Measurements from ENCODE around the gene RETREG2. TPM values are rescaled to one million over a fixed set of nuclear protein-coding genes. Genes with fewer than 3 reads are reported as not detected.

Gene RETREG2
- total and polyA plus RNA-seq, 2 donors from 2014 or later: 106 to 112 TPM

GRCh38 chr2:219175928-219176817 is 1.9 kb upstream of the RETREG2 start:
- Histone ChIP-seq H3K36me3 (ENCODE audit: control insufficient read depth in 2 of 3, insufficient read depth in 3 of 3, low read length in 3 of 3) (peaks cover 7 to 48% (median 29%) of the 10 kb centered on the region in 3 donors), H3K4me3 (ENCODE audit: low read length in 3 of 3) (peak overlapping the region; percentile 84 to 95 (median 86)), H3K9ac (ENCODE audit: low read length in 3 of 3) (peak overlapping the region; percentile 50 to 98 (median 72)), H3K9me3 (ENCODE audit: control insufficient read depth in 2 of 3, insufficient read depth in 1 of 3, low read length in 3 of 3) (no peaks in the 10 kb centered on the region), H3K27ac (ENCODE audit: low read depth in 2 of 2, low read length in 2 of 2) (peak overlapping the region; percentile 97 to 100), H3K27me3 (ENCODE audit: control insufficient read depth, insufficient read depth, low read length) (no peaks in the 10 kb centered on the region), H3K4me1 (ENCODE audit: control insufficient read depth in 2 of 3, insufficient read depth in 2 of 3, low read depth in 1 of 3, low read length in 3 of 3) (peaks cover 5 to 42% (median 37%) of the 10 kb centered on the region in 3 donors)
- peak in 4 of 5 donors; percentile 57 to 92 (median 66) for DNase-seq
- TF ChIP-seq CTCF (IDR thresholded peaks at IDR 0.05; ENCODE audit: borderline replicate concordance, extremely low read depth, insufficient read depth): no peak
- no peak for FAIRE-seq
- intact Hi-C loops (cut with DNase I): no loop called here

GRCh38 chr2:219176818-219177551 is 1.1 kb upstream of the RETREG2 start, which contains the start of gene CNPPD1:
Gene CNPPD1 (minus strand): TSS chr2:219176925. CDS start chr2:219176828, 97 bp downstream.
- Histone ChIP-seq H3K4me1 (ENCODE audit: control insufficient read depth in 2 of 3, insufficient read depth in 2 of 3, low read depth in 1 of 3, low read length in 3 of 3) (peaks cover 5 to 37% (median 31%) of the 10 kb centered on the region in 3 donors), H3K36me3 (ENCODE audit: control insufficient read depth in 2 of 3, insufficient read depth in 3 of 3, low read length in 3 of 3) (peaks cover 10 to 54% (median 36%) of the 10 kb centered on the region in 3 donors), H3K4me3 (ENCODE audit: low read length in 3 of 3) (peak within 1 kb of the TSS; percentile 84 to 95 (median 86)), H3K9ac (ENCODE audit: low read length in 3 of 3) (peak within 1 kb of the TSS; percentile 78 to 98 (median 78)), H3K27me3 (ENCODE audit: control insufficient read depth, insufficient read depth, low read length) (no peaks in the 10 kb centered on the region), H3K27ac (ENCODE audit: low read depth in 2 of 2, low read length in 2 of 2) (peak within 1 kb of the TSS; percentile 97 to 100), H3K9me3 (ENCODE audit: control insufficient read depth in 2 of 3, insufficient read depth in 1 of 3, low read length in 3 of 3) (no peaks in the 10 kb centered on the region)
- FAIRE-seq (no peak), DNase-seq (peak; percentile 83 to 97 (median 91))
- TF ChIP-seq CTCF (IDR thresholded peaks at IDR 0.05; ENCODE audit: borderline replicate concordance, extremely low read depth, insufficient read depth): no peak
- intact Hi-C loops (cut with DNase I): no loop called here

- H3K36me3 ChIP-seq (ENCODE audit: control insufficient read depth in 2 of 3, insufficient read depth in 3 of 3, low read length in 3 of 3): peaks cover 12 to 54% (median 43%) of the 10 kb centered on the region in 3 donors
- intact Hi-C loops (cut with DNase I): no loop called here
- DNase-seq: peak in 2 of 5 donors; percentile 62 to 65
Observed at GRCh38 chr2:219178377-219179175, 501 bp downstream of the RETREG2 start.

More at GRCh38 chr2:219178377-219179175, 501 bp downstream of the RETREG2 start:
- H3K9ac ChIP-seq (ENCODE audit: low read length in 3 of 3): peak overlapping the region; percentile 60 to 81 (median 77)
- H3K9me3 ChIP-seq (ENCODE audit: control insufficient read depth in 2 of 3, insufficient read depth in 1 of 3, low read length in 3 of 3): no peaks in the 10 kb centered on the region
- peak overlapping the region; percentile 85 to 88 for H3K27ac ChIP-seq (ENCODE audit: low read depth in 2 of 2, low read length in 2 of 2)
- peaks cover 5 to 32% (median 31%) of the 10 kb centered on the region in 3 donors for H3K4me1 ChIP-seq (ENCODE audit: control insufficient read depth in 2 of 3, insufficient read depth in 2 of 3, low read depth in 1 of 3, low read length in 3 of 3)
- peak overlapping the region; percentile 72 to 90 (median 88) for H3K4me3 ChIP-seq (ENCODE audit: low read length in 3 of 3)
- no peak for TF ChIP-seq CTCF (IDR thresholded peaks at IDR 0.05; ENCODE audit: borderline replicate concordance, extremely low read depth, insufficient read depth)
- H3K27me3 ChIP-seq (ENCODE audit: control insufficient read depth, insufficient read depth, low read length): no peaks in the 10 kb centered on the region
- no peak for FAIRE-seq

Data from kidney (tissue), 14 donors.